Activated naive CD8-positive, alpha-beta T cell treated with anti-CD3 and anti-CD28 coated beads, Interleukin-2, amount 50 U/mL, for 24 hours (primary cell): Measurements from ENCODE around the gene SLC22A2.

ENCODE experiments used
- ATAC-seq: fragments of 150-1000 bp; cut with Tn5 transposase; one replicate; pipeline ENCODE4 v1.10.0; 2021
- DNase-seq: peaks from one replicate; pipeline ENCODE4 v3.0.0; 2021
- H3K27ac Mint-ChIP-seq: one replicate; pipeline ENCODE4 v1.8.0; 2021; ENCODE audit warnings: mild to moderate bottlenecking, mixed read lengths
- H3K27me3 Mint-ChIP-seq: one replicate; pipeline ENCODE4 v1.8.0; 2021; ENCODE audit warnings: mixed read lengths
- H3K36me3 Mint-ChIP-seq: one replicate; pipeline ENCODE4 v1.8.0; 2021; ENCODE audit warnings: low read depth, mixed read lengths
- H3K4me1 Mint-ChIP-seq: one replicate; pipeline ENCODE4 v1.8.0; 2021; ENCODE audit warnings: mixed read lengths
- H3K4me3 Mint-ChIP-seq: one replicate; pipeline ENCODE4 v1.8.0; 2021; ENCODE audit warnings: mild to moderate bottlenecking, moderate library complexity, mixed read lengths
- H3K9me3 Mint-ChIP-seq: one replicate; pipeline ENCODE4 v1.8.0; 2021; ENCODE audit warnings: mixed read lengths

The SLC22A2 gene

DNA sequence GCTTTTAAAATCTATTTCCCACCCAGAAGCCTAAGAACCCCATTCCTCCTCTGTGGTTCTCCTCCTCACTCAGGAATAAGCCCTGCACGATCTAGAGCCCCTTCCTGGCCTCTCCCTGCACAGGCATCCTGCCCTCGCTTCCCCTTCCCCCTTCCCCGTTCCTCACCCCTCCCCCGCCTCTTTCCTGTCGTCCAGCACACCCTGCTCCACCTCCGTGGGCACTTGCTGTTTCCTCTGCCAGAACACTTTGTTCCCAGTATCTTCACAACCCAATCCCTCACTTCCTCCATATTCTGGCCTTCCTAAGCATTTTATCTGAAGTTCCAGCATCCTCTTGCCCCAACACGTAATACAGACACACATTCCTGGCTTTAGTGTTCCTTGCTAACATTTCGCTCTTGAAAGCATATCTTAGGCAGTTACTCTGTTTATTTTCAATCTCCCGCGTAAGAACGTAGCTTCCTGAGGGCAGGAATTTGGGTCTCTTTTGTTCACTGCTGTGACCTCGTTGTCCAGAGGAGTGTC, 20.2 kb upstream of the SLC22A2 start:
- H3K9me3 Mint-ChIP-seq: no peaks in the 10 kb centered on the region
- H3K4me3 Mint-ChIP-seq: no peak overlapping the region
- no peak overlapping the region for H3K27ac Mint-ChIP-seq
- no peaks in the 10 kb centered on the region for H3K36me3 Mint-ChIP-seq
- ATAC-seq: no peak
- no peak for DNase-seq
- peaks cover 14% of the 10 kb centered on the region for H3K27me3 Mint-ChIP-seq
- no peaks in the 10 kb centered on the region for H3K4me1 Mint-ChIP-seq

DNA sequence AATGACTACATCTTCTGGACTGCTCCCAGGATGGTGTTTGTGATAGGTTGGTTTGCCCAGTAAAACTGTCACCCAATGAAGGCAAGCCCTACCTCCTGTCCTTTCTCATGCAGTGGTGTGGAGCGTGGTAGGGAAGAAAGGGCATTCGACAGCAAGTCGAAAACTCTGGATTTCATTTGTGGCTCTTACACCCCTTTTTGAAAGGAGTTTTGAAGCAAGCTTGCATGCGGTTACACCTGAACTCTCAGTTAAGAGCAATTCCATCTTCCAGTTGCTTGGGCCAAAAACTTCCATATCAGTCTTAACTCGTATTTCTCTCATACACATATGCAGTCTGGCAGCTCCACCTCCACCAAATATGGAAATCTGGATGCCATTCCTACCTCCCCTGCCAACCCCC, 19.7 kb upstream of the SLC22A2 start:
- Mint-ChIP-seq H3K9me3 (no peaks in the 10 kb centered on the region), H3K27ac (no peak overlapping the region), H3K27me3 (peaks cover 13% of the 10 kb centered on the region), H3K36me3 (no peaks in the 10 kb centered on the region), H3K4me3 (no peak overlapping the region), H3K4me1 (no peaks in the 10 kb centered on the region)
- no peak for DNase-seq
- ATAC-seq: no peak

DNA sequence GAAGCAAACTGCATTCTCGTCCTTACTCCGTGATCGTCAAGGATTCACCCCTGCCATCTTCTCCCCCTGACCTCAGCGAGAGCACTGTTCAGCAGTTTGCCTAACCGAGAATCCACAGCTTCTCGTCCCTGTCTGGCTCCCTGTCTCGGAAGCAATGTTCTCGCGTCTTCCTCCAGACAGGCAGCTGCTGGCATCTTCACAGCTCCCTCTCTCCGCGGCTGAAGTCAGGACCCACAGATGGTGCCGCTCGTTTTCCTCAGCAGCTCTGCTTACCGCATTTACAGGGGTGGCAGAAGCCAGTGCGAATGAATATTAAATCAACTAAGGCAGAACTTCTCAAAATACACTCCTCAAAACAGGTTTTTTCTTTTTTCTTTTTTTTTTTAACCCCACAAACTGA, 18.9 kb upstream of the SLC22A2 start:
- Mint-ChIP-seq H3K27me3 (peaks cover 5% of the 10 kb centered on the region), H3K27ac (no peak overlapping the region), H3K4me1 (no peaks in the 10 kb centered on the region), H3K36me3 (no peaks in the 10 kb centered on the region), H3K4me3 (no peak overlapping the region), H3K9me3 (no peaks in the 10 kb centered on the region)
- DNase-seq (no peak), ATAC-seq (no peak)

DNA sequence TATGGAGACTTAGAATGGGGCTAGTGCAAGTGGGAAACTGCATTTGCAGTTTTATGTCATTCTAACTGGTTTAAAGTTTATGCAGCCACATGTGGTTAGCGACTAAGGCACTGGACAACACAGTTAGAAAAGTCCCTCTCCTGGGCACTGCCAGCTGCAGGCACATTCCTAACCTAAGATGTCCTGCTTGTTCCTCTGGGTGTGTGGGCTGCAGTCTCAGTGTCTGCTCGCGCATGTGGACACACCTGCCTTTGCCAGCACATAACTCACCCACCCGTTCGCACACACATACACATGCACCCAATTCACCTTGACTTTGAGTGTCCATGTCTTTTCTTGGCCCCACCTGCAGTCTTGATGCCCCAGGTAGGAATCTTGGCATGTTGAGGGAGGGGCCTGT, 18.5 kb upstream of the SLC22A2 start:
- no peak overlapping the region for H3K27ac Mint-ChIP-seq

DNA sequence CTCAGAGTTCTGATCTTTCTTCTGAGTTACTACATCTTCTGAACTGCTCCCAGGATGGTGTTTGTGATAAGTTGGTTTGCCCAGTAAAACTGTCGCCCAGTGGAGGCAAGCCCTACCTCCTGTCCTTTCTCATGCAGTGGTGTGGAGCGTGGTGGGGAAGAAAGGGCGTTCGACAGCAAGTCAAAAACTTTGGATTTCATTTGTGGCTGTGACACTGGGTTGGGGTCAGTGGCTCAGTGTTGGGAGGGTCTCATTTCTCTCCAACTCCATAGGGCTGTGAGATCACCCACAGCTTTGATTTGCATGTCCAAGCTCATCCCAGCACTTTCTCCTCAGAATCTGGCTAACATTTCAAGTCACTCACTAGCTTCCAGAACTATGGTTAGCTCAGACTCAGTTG, 17.5 kb upstream of the SLC22A2 start:
- no peaks in the 10 kb centered on the region for H3K9me3 Mint-ChIP-seq
- no peak overlapping the region for H3K27ac Mint-ChIP-seq
- no peak for DNase-seq
- peaks cover 4% of the 10 kb centered on the region for H3K27me3 Mint-ChIP-seq
- ATAC-seq: no peak
- H3K4me3 Mint-ChIP-seq: no peak overlapping the region
- no peaks in the 10 kb centered on the region for H3K4me1 Mint-ChIP-seq
- H3K36me3 Mint-ChIP-seq: no peaks in the 10 kb centered on the region

More for the DNA sequence above, 18.5 kb upstream of the SLC22A2 start:
- Mint-ChIP-seq H3K27me3 (peaks cover 4% of the 10 kb centered on the region), H3K4me1 (no peaks in the 10 kb centered on the region), H3K4me3 (no peak overlapping the region), H3K36me3 (no peaks in the 10 kb centered on the region), H3K9me3 (no peaks in the 10 kb centered on the region)
- peak; percentile 33 for ATAC-seq
- DNase-seq: no peak

DNA sequence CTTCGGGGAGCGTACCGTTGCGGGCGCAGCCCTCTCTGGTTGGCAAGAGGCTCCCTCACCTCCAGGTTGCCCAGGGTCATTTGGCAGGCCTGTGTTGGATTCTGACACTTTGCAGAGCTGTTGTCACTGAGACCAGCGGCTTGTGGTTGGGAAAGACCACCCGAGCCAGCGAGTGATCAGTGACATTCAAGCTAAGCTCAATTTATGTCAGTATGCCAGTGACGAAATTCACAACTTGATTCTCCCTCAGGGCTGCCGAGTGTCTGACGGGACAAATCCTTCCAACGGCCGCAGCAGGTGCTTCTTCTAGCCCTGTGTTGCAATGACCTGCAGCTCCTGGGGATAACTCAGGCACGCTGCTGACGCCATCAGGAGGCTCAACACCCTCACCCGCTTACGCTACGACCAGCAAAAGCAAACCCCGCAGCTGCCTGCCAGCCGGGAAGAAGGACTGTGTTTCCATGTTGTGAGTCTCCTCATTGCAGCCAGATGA, 16.9 kb upstream of the SLC22A2 start:
- peaks cover 4% of the 10 kb centered on the region for H3K27me3 Mint-ChIP-seq
- DNase-seq: no peak

DNA sequence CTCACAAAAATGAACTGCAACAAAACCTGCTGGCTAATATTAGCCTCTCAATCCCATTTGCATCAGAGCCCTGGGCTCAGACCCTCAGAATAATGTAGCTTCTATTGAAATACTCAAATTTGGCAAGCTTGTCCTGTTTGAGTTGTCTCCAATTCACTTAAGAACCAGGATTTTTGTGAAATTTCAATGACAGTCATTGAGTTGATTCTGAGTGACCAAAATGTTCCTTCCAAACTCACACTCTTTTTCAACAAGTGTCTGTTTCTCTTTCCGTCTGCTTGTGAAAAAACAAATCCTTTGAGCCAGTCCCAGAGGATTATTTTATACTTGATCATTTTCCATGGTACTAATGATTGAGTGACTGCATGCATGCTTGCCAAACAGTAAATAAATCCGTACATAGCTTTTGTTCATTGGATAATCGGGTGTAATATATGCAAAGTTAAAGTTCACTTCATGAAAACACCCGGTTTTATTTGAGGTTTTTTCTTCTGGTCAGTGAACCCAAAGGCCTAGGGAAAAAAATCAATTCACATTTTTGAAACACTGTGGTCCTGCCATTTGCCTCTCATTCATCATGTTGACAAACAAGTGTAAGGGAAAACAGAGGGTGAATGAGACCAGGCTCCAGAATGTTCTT, 16.4 kb upstream of the SLC22A2 start:
- Mint-ChIP-seq H3K4me1 (no peaks in the 10 kb centered on the region), H3K36me3 (no peaks in the 10 kb centered on the region), H3K27me3 (peaks cover 4% of the 10 kb centered on the region), H3K27ac (no peak overlapping the region), H3K4me3 (no peak overlapping the region), H3K9me3 (no peaks in the 10 kb centered on the region)
- ATAC-seq: no peak
- DNase-seq: no peak

More for the DNA sequence above, 16.9 kb upstream of the SLC22A2 start:
- Mint-ChIP-seq H3K36me3 (no peaks in the 10 kb centered on the region), H3K4me3 (no peak overlapping the region), H3K9me3 (no peaks in the 10 kb centered on the region), H3K27ac (no peak overlapping the region), H3K4me1 (no peaks in the 10 kb centered on the region)
- no peak for ATAC-seq

DNA sequence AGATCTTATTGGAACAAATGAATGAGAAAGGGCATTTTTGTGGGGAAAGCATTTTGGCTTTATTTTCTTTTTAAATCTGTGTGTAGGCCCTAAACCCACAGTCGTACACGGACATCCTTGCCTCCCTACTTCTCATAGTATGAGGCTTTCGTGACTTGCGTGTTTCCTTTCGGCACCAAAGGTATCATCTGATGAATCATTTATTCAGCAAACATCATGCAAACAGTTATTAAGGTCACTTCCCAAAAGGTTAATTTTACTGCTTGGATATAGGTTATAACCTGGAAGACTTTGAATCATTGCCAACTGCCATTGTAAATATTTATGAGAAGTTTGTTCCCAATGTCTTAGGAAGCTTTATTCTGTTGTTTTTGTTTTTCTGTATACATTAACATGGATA, 15.1 kb upstream of the SLC22A2 start:
- no peaks in the 10 kb centered on the region for H3K9me3 Mint-ChIP-seq
- DNase-seq: no peak
- peaks cover 2% of the 10 kb centered on the region for H3K27me3 Mint-ChIP-seq
- no peak overlapping the region for H3K4me3 Mint-ChIP-seq
- H3K27ac Mint-ChIP-seq: no peak overlapping the region
- H3K36me3 Mint-ChIP-seq: no peaks in the 10 kb centered on the region
- no peaks in the 10 kb centered on the region for H3K4me1 Mint-ChIP-seq
- ATAC-seq: no peak

DNA sequence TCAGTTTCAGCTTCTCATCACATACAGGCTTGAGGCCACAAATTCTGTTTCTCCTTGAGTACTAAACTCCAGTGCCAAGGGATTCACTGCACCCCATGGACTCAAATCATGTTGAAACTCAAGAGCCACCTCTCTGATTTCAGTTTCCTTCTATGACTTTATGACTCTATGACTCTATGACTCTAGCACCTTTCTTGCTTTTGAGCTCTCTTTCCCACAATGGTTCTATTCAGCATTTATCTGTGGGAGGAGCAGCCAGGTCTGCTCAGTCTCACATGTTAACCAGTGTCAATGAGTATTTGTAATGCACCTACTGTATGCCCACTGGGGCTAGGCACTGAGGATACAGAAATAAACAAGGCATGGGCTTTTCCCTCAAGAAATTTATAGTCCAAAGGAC, 14.6 kb upstream of the SLC22A2 start:
- Mint-ChIP-seq H3K27me3 (peaks cover 2% of the 10 kb centered on the region), H3K4me1 (no peaks in the 10 kb centered on the region), H3K9me3 (no peaks in the 10 kb centered on the region), H3K4me3 (no peak overlapping the region), H3K27ac (no peak overlapping the region), H3K36me3 (no peaks in the 10 kb centered on the region)
- no peak for DNase-seq
- peak; percentile 40 for ATAC-seq

DNA sequence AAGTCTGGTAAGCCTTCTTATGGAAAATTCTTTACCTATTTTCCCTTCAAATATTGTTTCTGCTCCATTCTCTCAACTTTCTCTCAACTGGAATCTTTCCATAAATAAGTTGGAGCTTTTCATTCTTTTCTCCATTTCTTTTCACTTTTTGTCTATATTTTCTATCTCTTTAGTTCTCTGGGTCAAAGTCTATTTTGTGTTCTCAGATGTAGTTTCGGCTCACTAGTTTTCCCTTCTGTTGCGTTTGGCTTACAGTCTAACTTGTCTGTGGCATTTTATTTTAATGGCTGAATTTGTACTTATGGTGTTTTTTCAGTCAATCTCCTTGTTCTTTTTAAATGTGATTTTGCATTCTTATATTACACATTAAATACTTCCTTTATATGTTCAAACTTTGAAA, 14.1 kb upstream of the SLC22A2 start:
- H3K27me3 Mint-ChIP-seq: peaks cover 2% of the 10 kb centered on the region
- no peak overlapping the region for H3K27ac Mint-ChIP-seq
- H3K36me3 Mint-ChIP-seq: no peaks in the 10 kb centered on the region
- H3K4me1 Mint-ChIP-seq: no peaks in the 10 kb centered on the region
- ATAC-seq: no peak
- H3K9me3 Mint-ChIP-seq: no peaks in the 10 kb centered on the region
- H3K4me3 Mint-ChIP-seq: no peak overlapping the region
- no peak for DNase-seq

DNA sequence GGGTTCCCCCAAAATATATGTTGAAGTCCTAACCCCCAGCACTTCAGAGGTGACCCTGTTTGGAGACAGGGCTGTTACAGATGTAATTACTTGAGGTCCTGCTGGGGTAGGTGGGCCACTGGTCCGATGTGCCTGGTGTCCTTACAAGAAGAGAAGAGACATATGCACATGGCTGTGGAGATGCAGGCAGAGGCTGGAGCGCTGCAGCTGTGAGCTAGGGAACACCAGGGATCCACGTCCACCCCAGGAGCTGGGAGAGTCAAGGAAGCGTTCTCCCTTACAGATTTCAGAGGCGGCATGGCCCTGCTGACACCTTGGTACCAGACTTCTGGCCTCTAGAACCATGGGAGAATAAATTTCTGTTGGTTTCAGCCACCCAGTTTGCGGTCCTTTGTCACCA, 11.7 kb upstream of the SLC22A2 start:
- Mint-ChIP-seq H3K36me3 (no peaks in the 10 kb centered on the region), H3K27ac (no peak overlapping the region), H3K4me1 (peaks cover 3% of the 10 kb centered on the region), H3K27me3 (peaks cover 2% of the 10 kb centered on the region), H3K9me3 (no peaks in the 10 kb centered on the region), H3K4me3 (no peak overlapping the region)
- ATAC-seq (no peak), DNase-seq (no peak)

DNA sequence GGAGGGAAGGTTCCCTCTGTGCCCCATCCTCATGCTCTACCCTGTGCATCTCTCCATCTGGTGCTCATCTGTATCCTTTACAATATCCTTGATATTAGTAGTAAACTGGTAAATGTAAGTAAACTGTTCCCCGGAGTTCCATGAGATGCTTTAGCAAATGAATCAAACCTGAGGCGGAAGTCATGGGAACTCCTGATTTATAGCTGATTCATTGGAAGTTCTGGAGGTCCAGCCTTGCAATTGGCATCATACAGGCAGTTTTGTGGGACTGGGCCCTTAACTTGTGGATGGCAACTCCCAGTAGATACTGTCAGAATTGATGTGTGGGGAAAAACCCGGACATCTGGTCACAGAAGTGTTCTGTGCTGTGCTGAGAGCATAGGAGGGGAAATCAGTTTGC, 11.2 kb upstream of the SLC22A2 start:
- no peak for DNase-seq
- Mint-ChIP-seq H3K9me3 (no peaks in the 10 kb centered on the region), H3K27ac (no peak overlapping the region)

DNA sequence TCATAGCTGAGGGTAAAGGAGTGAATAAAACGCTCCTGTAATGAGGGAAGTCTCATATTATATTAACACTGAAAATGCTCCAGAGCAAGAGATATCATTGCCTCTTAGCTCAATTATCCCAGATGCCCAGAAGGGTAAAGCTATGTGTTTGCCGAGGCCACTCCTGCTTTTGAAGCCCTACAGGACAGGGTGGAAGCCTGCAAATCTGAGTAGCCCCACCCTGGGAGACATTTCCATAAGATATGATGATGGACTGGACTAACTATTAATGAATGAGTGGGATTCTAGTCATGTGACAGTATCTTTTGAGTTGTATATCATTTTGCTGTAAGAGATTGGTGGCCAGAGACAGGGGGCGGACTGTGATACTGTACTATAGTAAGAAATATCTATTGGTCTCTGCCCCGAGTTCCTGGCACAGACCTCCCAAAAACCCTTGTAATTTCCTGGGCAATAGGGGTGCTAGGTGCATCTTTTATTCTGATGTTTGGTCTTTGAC, 10.5 kb upstream of the SLC22A2 start:
- Mint-ChIP-seq H3K4me3 (no peak overlapping the region), H3K27ac (no peak overlapping the region), H3K9me3 (no peaks in the 10 kb centered on the region), H3K4me1 (peaks cover 3% of the 10 kb centered on the region), H3K27me3 (peaks cover 5% of the 10 kb centered on the region), H3K36me3 (no peaks in the 10 kb centered on the region)
- DNase-seq (no peak), ATAC-seq (no peak)

More for the DNA sequence above, 11.2 kb upstream of the SLC22A2 start:
- no peaks in the 10 kb centered on the region for H3K36me3 Mint-ChIP-seq
- no peak overlapping the region for H3K4me3 Mint-ChIP-seq
- H3K4me1 Mint-ChIP-seq: peaks cover 3% of the 10 kb centered on the region
- peaks cover 2% of the 10 kb centered on the region for H3K27me3 Mint-ChIP-seq
- ATAC-seq: no peak

DNA sequence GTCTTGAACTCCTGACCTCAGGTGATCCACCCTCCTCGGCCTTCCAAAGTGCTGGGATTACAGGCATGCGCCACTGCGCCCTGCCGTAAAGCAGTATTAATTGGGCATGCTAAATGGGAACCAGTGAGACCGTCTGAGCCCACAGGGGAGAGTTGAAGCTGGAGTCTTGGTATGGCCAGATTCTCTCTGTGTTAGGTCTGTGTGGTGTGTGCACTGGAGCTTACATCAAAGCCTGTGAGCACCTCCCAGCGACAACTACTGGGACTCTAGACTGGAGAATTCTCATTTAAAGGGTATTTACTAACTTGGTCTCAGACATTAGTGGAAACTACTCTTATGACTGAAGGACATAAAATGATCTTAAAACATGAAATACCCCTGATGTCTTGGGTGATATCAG, 8.5 kb upstream of the SLC22A2 start:
- H3K4me3 Mint-ChIP-seq: no peak overlapping the region
- no peak for ATAC-seq
- H3K9me3 Mint-ChIP-seq: no peaks in the 10 kb centered on the region
- no peak overlapping the region for H3K27ac Mint-ChIP-seq
- H3K4me1 Mint-ChIP-seq: peaks cover 3% of the 10 kb centered on the region
- peaks cover 11% of the 10 kb centered on the region for H3K27me3 Mint-ChIP-seq
- DNase-seq: no peak
- H3K36me3 Mint-ChIP-seq: no peaks in the 10 kb centered on the region

DNA sequence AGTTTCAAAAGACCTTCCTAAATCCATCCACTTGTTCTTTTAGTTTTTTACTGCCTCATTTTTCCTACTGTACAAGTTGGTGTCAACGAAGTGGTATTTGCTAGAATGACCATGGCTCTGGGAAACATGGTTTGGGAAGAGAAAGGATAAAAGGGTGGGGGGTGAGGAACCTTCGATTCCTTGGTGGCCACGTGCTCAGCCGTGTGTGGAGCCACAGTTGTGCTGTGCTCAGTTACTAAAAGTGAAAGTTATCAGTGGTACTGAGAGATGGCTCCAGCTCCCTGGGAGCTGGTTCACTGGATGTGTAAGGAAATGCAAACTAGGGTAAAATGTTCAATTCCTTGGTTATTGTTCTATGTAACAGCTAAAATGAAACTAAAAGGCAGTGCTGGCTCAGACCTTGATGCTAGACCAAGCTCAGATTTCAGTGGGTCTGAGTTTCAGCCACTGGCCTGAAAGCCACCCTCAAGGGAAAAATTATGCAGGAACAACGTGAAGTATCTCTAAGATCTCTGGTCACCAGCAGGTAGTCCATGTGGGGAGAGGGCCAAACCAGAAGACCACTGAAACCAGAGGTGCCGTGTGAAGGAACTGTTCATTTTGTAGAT, 7.4 kb upstream of the SLC22A2 start:
- H3K27ac Mint-ChIP-seq: no peak overlapping the region
- H3K4me1 Mint-ChIP-seq: peaks cover 3% of the 10 kb centered on the region
- no peak overlapping the region for H3K4me3 Mint-ChIP-seq
- H3K27me3 Mint-ChIP-seq: peaks cover 9% of the 10 kb centered on the region
- H3K36me3 Mint-ChIP-seq: no peaks in the 10 kb centered on the region
- ATAC-seq (peak; percentile 41), DNase-seq (no peak)
- H3K9me3 Mint-ChIP-seq: no peaks in the 10 kb centered on the region
